Measurements from ENCODE around the gene ETV7.

ETV7 gene

GRCh38 chr6:36336208-36336710 lies 51.2 kb downstream of the ETV7 start:
- no peak for TF ChIP-seq CTCF (IDR thresholded peaks at IDR 0.05; ENCODE audit: insufficient read depth, low read depth, low read length, missing control alignments)
- H3K4me3 ChIP-seq (ENCODE audit: low read depth, low read length) = peak overlapping the region; percentile 7; the same call in 1 of the 2 replicates
- no peak for DNase-seq (ENCODE audit: low read depth)

GRCh38 chr6:36335465-36336207 lies 51.8 kb downstream of the ETV7 start:
- no peak overlapping the region for H3K4me3 ChIP-seq (ENCODE audit: low read depth, low read length)
- DNase-seq (ENCODE audit: low read depth) = no peak
- no peak for TF ChIP-seq CTCF (IDR thresholded peaks at IDR 0.05; ENCODE audit: insufficient read depth, low read depth, low read length, missing control alignments)

- no peak overlapping the region for H3K4me3 ChIP-seq (ENCODE audit: low read depth, low read length)
- DNase-seq (ENCODE audit: low read depth) = no peak
- no peak for TF ChIP-seq CTCF (IDR thresholded peaks at IDR 0.05; ENCODE audit: insufficient read depth, low read depth, low read length, missing control alignments)
These were observed 52.5 kb downstream of the ETV7 start for GRCh38 chr6:36334832-36335459.

GRCh38 chr6:36333931-36334725 lies 53.3 kb downstream of the ETV7 start:
- H3K4me3 ChIP-seq (ENCODE audit: low read depth, low read length) = no peak overlapping the region
- TF ChIP-seq CTCF (IDR thresholded peaks at IDR 0.05; ENCODE audit: insufficient read depth, low read depth, low read length, missing control alignments) = no peak
- no peak for DNase-seq (ENCODE audit: low read depth)

GRCh38 chr6:36333171-36333895 lies 54.1 kb downstream of the ETV7 start:
- no peak for TF ChIP-seq CTCF (IDR thresholded peaks at IDR 0.05; ENCODE audit: insufficient read depth, low read depth, low read length, missing control alignments)
- no peak overlapping the region for H3K4me3 ChIP-seq (ENCODE audit: low read depth, low read length)
- DNase-seq (ENCODE audit: low read depth) = no peak

- H3K4me3 ChIP-seq (ENCODE audit: low read depth, low read length) = no peak overlapping the region
- no peak for TF ChIP-seq CTCF (IDR thresholded peaks at IDR 0.05; ENCODE audit: insufficient read depth, low read depth, low read length, missing control alignments)
These were observed 56.1 kb downstream of the ETV7 start for GRCh38 chr6:36331381-36331780.

More at GRCh38 chr6:36331381-36331780, 56.1 kb downstream of the ETV7 start:
- DNase-seq (ENCODE audit: low read depth) = no peak

Data from GM12865 (cell line).